ENCODE measurements around the gene TRAF3IP3.

GRCh38 chr1:209751627-209752231 is 4.1 kb upstream of the TRAF3IP3 start:
- no peak for TF ChIP-seq RAD21 (conservative IDR thresholded peaks at IDR 0.05 in 1 of 2, IDR thresholded peaks at IDR 0.05 in 1 of 2)
- no peak for TF ChIP-seq CTCF (IDR thresholded peaks at IDR 0.05)

Data from A549 (cell line).